Measurements from ENCODE around the gene SATL1.
"Not testable (repeated sequence)": the region's sequence is repeated elsewhere in the genome, so short reads cannot be mapped to it uniquely, and the experiment has no call there.

SATL1 gene, protein sequence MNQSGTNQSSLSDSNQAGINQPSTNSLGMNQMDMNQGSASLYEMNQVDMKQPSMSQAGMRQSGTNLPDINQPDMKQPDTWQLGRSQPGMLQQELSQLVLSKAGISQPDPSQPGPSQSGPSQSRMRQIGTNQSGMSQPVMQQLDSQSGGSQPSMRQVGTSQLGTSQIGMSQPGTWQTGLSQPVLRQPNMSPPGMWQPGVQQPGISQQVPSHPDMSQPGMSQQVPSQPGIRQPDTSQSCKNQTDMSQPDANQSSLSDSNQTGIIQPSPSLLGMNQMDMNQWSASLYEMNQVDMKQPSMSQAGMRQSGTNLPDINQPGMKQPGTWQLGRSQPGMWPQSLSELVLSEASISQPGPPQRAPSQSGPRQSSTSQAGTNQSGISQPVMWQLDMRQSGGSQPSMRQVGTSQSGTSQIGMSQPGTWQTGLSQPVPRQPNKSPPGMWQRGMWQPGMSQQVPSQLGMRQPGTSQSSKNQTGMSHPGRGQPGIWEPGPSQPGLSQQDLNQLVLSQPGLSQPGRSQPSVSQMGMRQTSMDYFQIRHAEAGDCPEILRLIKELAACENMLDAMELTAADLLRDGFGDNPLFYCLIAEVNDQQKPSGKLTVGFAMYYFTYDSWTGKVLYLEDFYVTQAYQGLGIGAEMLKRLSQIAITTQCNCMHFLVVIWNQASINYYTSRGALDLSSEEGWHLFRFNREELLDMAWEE

GRCh38 chrX:85243761-85244449, at the start of gene SATL1, which contains the start of gene ZNF711:
SATL1 (minus strand) TSS chrX:85243779; CDS start chrX:85108968, 134,811 bp downstream.
ZNF711 (plus strand) TSS chrX:85243991; CDS start chrX:85247573, 3,582 bp downstream.
- peak in 55 of 56 donors; percentile 2 to 80 (median 36) for DNase-seq

DNA sequence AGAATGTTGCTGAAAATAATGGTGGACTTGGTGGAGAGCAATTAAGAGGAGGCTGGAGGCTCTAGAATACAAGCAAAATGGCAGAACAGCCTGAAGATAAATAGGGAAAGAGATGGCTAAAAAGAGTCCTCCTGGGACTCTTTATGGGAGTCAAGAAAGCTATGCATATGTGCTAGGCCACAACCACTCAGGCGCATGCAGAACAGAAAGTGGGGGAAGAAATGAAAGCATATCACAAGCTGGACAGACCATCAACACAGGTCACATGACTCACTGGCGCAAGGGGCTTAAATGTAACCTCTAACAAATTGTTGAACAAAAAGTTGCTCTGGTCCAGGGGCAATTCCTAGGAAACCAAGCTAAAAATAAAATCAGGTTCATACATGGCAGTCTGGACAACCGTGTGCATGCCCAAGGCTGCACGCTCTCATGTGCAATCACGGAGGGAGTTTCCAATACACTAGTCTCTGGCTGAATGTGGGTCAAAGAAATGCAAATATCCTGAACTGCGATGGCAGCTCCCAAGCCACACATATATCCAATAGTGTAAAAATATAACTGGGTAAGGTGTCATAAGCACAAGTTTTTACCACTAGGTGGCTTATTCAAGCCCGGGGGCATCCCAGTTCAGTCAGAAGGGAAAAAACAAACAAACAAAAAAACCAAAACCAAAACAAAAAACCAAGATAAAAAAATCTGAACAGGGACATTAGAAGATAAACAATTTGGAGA, 45.6 kb upstream of the SATL1 start:
- DNase-seq = no peak

DNA sequence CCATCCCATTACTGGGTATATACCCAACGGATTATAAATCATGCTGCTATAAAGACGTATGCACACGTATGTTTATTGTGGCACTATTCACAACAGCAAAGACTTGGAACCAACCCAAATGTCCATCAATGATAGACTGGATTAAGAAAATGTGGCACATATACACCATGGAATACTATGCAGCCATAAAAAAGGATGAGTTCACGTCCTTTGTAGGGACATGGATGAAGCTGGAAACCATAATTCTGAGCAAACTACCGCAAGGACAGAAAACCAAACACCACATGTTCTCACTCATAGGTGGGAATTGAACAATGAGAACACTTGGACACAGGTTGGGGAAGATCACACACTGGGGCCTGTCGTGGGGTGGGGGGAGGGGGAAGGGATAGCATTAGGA, 41.7 kb upstream of the SATL1 start:
- not testable (repeated sequence) for DNase-seq

- DNase-seq = peak in 35 of 56 donors; percentile 0 to 36 (median 9)
Measured at GRCh38 chrX:85244450-85245211, 1.1 kb upstream of the SATL1 start.

DNA sequence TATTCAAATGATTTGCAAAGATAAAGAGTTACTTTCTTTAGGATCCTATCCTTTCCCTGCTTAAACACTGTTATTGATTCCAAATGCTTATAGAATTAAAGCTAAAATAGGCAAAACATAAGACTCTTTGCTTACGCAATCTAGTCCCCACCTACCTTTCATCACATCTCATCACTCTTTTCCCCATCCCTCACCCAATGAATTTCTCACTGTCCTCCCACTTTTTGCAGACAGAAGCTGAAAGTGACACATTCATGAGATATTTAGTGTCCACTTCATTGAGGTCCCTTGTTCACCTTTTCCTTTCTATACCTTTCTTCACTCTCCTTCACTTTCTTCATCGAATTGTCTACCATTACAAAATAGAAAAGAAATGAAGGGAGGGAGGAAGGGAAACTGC, 424 bp downstream of the SATL1 start:
- no peak for DNase-seq

- DNase-seq = no peak
Measured at GRCh38 chrX:85223359-85223758, 20.2 kb downstream of the SATL1 start.

DNA sequence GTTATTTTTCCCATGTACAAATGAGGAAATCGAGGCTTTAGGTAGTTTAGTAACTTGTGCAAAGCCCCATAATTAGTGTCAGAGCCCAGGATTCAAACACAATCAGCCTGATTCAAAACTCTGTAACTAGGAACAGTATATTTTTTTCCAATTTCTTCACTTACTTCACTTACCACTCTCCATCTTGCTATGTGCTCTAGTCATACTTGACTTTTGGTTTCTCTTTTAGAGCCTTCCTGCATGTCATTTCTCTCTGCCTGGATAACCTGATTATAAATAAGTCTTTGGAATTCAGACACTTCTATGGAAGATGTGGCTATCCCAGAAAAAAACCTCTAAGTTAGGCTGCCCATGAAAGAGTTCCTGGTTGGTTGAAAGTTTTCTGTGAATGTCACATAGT, 22.2 kb downstream of the SATL1 start:
- DNase-seq = no peak

DNA sequence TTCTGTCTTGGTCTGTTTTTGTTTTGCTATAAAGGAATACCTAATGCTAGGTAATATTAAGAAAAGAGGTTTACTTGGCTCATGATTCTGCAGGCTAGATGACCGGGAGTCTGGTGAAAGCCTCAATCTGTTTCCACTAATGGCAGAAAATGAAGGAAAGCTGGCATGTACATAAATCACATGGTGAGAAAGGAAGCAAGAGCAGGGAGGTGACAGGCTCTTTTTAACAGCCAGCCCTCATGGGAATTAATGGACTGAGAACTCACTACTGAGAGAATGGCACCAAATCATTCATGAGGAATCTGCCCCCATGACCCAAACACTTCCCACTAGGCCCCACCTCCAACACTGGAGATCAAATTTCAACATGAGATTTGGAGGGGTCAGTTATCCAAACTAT, 27.6 kb downstream of the SATL1 start:
- DNase-seq = no peak

DNA sequence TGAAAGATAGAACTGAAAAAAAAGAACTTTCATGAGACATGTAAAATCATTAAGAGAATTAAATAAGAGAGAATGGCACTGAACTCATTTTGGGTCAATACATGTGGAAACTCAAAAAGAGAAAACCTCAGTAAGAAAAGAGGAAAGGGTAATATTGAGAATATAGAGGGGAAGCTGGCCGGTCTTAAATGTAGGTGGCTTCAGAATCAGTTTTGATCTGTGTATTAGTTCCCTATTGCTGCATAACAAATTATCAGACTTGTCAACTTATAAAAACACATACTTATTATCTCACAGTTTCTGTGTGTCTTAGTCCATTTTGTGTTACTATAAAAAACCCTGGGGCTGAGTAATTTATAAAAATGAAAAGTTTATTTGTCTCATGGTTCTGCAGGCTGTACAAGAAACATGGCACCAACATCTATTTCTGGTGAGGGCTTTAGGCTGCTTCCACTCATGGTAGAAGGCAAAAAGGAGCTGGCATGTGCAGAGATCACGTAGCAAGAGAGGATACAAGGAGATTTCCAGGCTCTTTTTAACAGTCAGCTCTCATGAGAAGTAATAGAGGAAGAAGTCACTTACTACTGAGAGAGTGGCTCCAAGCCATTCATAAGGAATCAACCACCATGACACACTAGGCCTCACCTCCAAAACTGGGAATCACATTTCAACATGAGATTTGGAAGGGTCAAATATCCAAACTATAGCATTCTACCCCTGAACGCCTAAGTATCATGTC, 29.6 kb downstream of the SATL1 start:
- DNase-seq = no peak

- DNase-seq = no peak
Measured at GRCh38 chrX:85203461-85203970, 40.1 kb downstream of the SATL1 start.

DNA sequence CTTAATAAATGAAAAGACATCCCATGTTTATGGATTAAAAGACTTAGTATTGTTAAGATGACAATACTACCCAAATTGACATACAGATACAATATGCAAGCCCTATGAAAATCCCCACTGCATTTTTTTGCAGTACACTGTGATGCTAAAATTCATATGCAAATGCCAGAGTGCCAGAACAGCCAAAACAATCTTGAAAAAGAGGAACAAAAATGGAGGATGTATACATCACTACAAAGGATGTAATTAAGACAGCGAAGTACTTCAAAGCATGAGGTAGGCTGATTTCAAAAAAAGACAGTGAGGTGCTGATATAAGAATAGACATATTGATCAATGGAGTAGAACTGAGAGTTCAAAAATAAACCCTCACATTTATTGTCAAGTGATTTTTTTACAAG, 47.3 kb downstream of the SATL1 start:
- DNase-seq = no peak

DNA sequence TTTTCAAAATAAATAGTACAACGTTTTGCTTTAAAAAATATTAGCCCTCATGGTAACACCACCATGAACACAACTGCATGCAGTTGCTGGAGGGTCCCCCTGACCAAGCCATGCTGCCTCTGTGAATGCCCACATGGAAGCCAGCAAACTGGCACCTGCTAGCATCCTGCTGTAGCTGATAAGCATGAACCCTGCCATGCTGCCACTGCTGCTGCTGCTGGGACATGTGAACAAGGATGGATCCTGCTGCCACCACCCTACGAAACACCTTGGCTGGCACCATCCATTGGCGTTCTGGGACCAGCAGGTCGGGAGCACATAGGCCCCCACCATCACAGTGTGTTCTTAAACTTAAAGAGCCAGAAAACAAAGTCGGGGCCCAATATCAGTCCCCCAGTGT, 83.9 kb downstream of the SATL1 start:
- DNase-seq = no peak

DNA sequence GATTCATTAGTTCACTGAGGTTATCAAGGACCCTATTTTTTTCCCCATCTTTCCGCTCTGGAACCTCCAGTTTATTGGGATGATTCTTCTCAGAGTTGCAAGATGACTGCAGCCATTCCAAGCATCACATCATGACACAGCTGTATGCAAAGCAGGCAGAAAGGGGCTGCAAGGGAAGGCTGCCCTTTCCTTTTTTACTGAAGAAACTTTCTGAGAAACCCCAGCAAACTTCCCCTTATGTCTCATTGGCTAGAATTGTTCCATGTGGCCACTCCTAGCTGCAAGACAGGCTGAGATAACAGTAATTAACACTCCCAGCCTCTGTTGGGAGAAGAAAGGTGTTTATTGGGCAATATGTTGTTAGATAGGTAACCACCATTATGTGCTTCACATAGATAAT, 102.6 kb downstream of the SATL1 start:
- no peak for DNase-seq

- no peak for DNase-seq
Measured at GRCh38 chrX:85139422-85139821, 104.2 kb downstream of the SATL1 start.

DNA sequence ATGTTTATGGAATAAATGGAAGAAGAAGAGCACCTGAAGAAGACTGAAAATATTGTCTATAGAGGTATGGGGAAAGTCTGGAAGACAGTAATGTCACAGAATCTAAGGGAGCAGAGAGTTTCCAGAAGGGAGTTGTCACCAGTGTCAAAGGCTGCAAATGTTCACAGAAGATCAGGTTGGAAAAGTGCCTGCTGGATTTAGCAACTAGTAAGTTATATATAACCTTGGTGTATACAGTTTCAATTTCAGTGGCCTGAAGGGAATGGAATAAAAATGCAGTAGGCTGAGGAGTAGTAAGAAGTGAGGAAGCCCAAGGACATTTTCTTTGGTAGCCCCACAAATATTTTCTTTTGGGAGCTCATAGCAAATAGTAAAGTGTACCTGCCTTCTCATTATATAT, 107.2 kb downstream of the SATL1 start:
- DNase-seq = no peak

- no peak for DNase-seq
Measured at GRCh38 chrX:85115252-85115651, 128.3 kb downstream of the SATL1 start.

- no peak for DNase-seq
Measured at GRCh38 chrX:85114776-85115175, 128.8 kb downstream of the SATL1 start.

GRCh38 chrX:85114171-85114570, 129.4 kb downstream of the SATL1 start:
- no peak for DNase-seq

- no peak for DNase-seq
Measured at GRCh38 chrX:85113746-85114145, 129.8 kb downstream of the SATL1 start.

GRCh38 chrX:85112293-85112692, 131.3 kb downstream of the SATL1 start:
- no peak for DNase-seq

All from nucleus accumbens (tissue), 56 donors.